AG04450 (cell line): ENCODE results near the gene UNC13A. TPM values are rescaled to one million over a fixed set of nuclear protein-coding genes. Genes with fewer than 3 reads are reported as not detected.

Experiments used
- CTCF ChIA-PET: fragments of 300-600, 350-600 bp; formaldehyde crosslinking; extraction: SDS; loops from one replicate; lab custom pipeline; 2022; ENCODE audit warnings: antibody characterized with exemption, inconsistent platforms; lab: Charles Lee
- POLR2A ChIA-PET: fragments of 350-600 bp; formaldehyde crosslinking; extraction: SDS; loops from one replicate; lab custom pipeline; 2021; ENCODE audit warnings: antibody characterized with exemption, inconsistent platforms; lab: Yijun Ruan, JAX
- DNase-seq: peaks from one replicate; pipeline ENCODE4 v3.0.0-alpha.2; 2011; ENCODE audit warnings: low read depth, low spot score
- H3K27ac ChIP-seq: one replicate; pipeline ENCODE4 v1.5.1; 2012; ENCODE audit warnings: low read depth, low read length, control low read depth
- H3K27me3 ChIP-seq: one replicate; pipeline ENCODE4 v1.6.0; 2012; ENCODE audit warnings: low read length; ENCODE audit not compliant: control insufficient read depth, insufficient read depth
- H3K4me3 ChIP-seq: 2 replicates; pipeline ENCODE4 v1.5.1; 2011; ENCODE audit warnings: mild to moderate bottlenecking, low read depth, low read length, control low read depth
- H3K9me3 ChIP-seq: 2 replicates; pipeline ENCODE4 v1.5.1; 2012; ENCODE audit warnings: low read length; ENCODE audit not compliant: control insufficient read depth, insufficient read depth
- polyA plus RNA-seq: library from polyadenylated mRNA; depleted of rRNA; stranded (reverse); fragments of >200 nt; gene quantifications from 2 replicates; pipeline ENCODE4 v1.2.3, GENCODE V29; 2011
- TF ChIP-seq, protein P1 (sequence below): IDR thresholded peaks from 2 replicates; pipeline ENCODE4 v1.5.1; 2011; ENCODE audit warnings: low read depth, low read length, control low read depth, inconsistent platforms

UNC13A gene
- polyA plus RNA-seq, 1 experiment = 0.04 TPM

DNA sequence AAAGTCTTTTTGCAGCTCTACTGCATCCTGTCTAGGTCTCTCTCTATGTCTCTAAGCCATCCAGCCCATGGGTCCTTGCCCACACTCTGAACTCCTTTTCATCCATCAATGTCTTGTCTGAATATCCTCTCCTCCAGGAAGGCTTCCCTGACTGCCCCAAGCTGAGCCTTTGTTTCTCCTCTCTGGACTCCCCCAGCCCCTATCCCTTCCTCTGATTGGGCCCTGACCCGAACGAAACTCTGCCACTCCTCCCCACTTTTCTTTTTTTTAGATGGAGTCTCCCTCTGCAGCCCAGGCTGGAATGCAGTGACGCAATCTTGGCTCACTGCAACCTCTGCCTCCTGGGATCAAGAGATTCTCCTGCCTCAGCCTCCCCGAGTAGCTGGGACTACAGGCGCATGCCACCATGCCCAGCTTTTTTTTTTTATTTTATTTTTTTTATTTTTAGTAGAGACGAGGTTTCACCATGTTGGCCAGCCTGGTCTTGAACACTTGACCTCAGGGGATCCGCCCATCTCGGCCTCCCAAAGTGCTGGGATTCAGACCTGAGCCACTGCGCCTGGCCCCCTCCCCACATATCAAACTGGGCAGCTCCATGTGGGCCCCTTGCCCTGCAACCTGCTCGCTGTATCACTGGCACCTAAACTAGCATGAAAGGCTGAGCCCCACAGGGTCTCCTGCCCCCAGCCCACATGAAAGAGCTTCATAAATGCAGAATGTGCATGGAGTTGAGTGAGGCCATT, 870 bp upstream of the UNC13A start:
- Histone ChIP-seq H3K4me3 (no peak overlapping the region), H3K9me3 (no peaks in the 10 kb centered on the region; the same call in 1 of the 2 replicates), H3K27ac (no peak overlapping the region), H3K27me3 (peaks cover 22% of the 10 kb centered on the region)
- POLR2A ChIA-PET = no interaction called here
- TF ChIP-seq, protein P1, sequence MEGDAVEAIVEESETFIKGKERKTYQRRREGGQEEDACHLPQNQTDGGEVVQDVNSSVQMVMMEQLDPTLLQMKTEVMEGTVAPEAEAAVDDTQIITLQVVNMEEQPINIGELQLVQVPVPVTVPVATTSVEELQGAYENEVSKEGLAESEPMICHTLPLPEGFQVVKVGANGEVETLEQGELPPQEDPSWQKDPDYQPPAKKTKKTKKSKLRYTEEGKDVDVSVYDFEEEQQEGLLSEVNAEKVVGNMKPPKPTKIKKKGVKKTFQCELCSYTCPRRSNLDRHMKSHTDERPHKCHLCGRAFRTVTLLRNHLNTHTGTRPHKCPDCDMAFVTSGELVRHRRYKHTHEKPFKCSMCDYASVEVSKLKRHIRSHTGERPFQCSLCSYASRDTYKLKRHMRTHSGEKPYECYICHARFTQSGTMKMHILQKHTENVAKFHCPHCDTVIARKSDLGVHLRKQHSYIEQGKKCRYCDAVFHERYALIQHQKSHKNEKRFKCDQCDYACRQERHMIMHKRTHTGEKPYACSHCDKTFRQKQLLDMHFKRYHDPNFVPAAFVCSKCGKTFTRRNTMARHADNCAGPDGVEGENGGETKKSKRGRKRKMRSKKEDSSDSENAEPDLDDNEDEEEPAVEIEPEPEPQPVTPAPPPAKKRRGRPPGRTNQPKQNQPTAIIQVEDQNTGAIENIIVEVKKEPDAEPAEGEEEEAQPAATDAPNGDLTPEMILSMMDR = no peak
- CTCF ChIA-PET = no interaction called here
- DNase-seq = no peak

DNA sequence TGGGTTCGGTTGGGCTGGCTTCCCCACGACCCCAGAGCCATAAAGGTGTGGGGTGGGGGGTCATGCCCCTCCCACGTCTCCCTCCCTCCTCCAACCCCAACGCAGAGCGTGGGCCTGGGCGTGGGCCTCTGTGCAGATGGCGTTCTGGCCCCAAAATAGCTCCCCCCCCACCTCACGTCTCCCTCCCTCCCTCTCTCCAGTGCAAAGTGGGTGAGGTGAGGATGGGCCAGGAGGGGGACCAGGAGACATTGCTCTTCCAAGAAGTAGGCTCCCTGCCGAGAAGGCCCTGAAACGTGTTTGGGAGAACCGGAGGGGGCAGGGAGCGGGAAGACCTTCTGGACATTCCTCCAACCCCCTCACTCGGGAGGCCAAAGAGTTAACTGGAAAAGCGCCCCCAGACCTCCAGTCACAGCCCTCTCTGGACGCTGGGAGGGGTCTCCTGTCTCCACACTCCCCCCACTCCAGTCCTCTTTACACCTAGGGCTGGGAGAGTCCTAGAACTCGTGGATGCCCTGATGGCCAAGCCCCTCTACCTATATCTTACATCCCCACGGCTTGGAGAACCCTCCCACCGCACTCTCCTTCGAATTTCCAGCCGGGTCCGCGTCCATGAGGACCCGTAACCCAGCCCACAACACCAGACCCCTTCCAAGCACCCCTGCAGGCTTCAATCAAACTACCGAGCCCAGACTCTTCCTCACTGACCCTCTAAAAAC, 855 bp downstream of the UNC13A start:
- Histone ChIP-seq H3K27me3 (peaks cover 20% of the 10 kb centered on the region), H3K27ac (no peak overlapping the region), H3K9me3 (no peaks in the 10 kb centered on the region; the same call in 1 of the 2 replicates), H3K4me3 (no peak overlapping the region)
- TF ChIP-seq, protein P1 = no peak
- ChIA-PET CTCF (interaction anchor here (0.6 kb wide), 1 partner anchor 247 kb away, joined by 4 read pairs; no protein-coding TSS in a partner anchor), POLR2A (no interaction called here)
- DNase-seq = no peak

DNA sequence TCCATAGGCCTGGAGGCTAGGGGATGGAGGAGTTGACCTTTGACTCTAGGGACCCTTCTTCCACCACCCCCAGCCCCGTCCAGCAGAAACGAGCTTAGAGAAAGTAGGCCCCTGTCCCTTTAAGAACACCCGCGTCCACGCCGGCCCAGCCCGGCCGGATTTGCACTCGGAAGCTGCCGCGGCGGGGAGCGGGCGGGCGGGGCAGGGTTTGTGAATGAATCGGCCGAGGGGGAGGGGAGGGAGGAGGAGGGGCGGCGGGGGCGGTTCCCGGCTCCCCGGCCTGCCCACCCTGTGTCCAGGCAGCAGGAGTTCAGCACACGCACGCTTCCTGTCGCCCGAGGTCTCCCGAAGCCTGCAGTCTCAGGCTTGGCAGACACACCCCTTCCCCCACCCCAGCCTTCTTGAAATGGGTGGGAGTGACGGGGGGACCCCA, 1.5 kb downstream of the UNC13A start:
- ChIA-PET POLR2A (no interaction called here), CTCF (no interaction called here)
- no peak overlapping the region for H3K27ac ChIP-seq
- peaks cover 20% of the 10 kb centered on the region for H3K27me3 ChIP-seq
- TF ChIP-seq, protein P1 = no peak
- DNase-seq = no peak
- no peaks in the 10 kb centered on the region; the same call in 1 of the 2 replicates for H3K9me3 ChIP-seq
- H3K4me3 ChIP-seq = no peak overlapping the region

DNA sequence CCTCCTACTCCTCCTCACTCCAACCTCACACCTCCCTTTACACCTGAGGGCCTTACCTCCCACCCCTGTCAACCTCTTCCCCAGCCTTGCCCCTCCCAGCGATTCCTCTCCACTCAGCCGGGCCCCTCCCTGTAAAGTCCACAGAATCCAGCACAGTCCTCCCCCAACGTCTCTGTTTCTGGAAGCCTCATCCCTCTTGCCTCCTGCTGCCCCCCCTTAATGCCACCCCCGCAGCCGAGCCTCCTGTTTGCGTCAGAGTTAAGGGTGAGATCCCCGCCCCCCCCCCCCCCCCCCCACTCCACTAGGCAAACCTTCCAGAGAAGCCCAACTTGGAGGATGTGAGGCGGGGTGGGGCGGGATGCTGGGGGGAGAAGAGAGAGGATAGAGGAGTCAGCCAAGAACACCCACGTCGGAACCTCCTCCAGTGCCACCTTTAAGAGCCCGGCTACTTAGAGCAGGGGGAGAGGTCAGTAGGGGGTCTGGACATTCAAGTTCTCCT, 2.1 kb downstream of the UNC13A start:
- ChIA-PET POLR2A (no interaction called here), CTCF (no interaction called here)
- peaks cover 20% of the 10 kb centered on the region for H3K27me3 ChIP-seq
- no peak overlapping the region for H3K4me3 ChIP-seq
- no peak for DNase-seq
- TF ChIP-seq, protein P1 = no peak
- no peak overlapping the region for H3K27ac ChIP-seq
- no peaks in the 10 kb centered on the region; the same call in 1 of the 2 replicates for H3K9me3 ChIP-seq
